Ishikawa (cell line): Measurements from ENCODE around the gene CDK5R1.

Experiments
- CEBPB ChIP-seq: IDR thresholded peaks from 2 replicates; pipeline ENCODE4 v1.6.1; 2012
- EGR1 ChIP-seq: IDR thresholded peaks from 2 replicates; pipeline ENCODE4 v1.6.1; 2012
- EP300 ChIP-seq: IDR thresholded peaks from 2 replicates; pipeline ENCODE4 v1.6.1; 2012; ENCODE audit warnings: borderline replicate concordance
- RAD21 ChIP-seq: IDR thresholded peaks from 2 replicates; pipeline ENCODE4 v1.6.1; 2012; ENCODE audit warnings: low read depth
- TAF1 ChIP-seq: IDR thresholded peaks from 2 replicates; pipeline ENCODE4 v1.6.1; 2012; ENCODE audit warnings: low read depth, mild to moderate bottlenecking
- TCF12 ChIP-seq: IDR thresholded peaks from 2 replicates; pipeline ENCODE4 v1.6.1; 2012; ENCODE audit warnings: low read depth
- TEAD4 ChIP-seq: IDR thresholded peaks from 2 replicates; pipeline ENCODE4 v1.6.1; 2012
- YY1 ChIP-seq: IDR thresholded peaks from 2 replicates; pipeline ENCODE4 v1.6.1; 2012; ENCODE audit warnings: low read depth
- ZBTB7A ChIP-seq: IDR thresholded peaks from 2 replicates; pipeline ENCODE4 v1.6.1; 2012; ENCODE audit warnings: low read depth
- TF ChIP-seq, protein P1 (sequence below): IDR thresholded peaks from 2 replicates; pipeline ENCODE4 v1.6.1; 2012
- TF ChIP-seq, protein P2 (sequence below): IDR thresholded peaks from 2 replicates; pipeline ENCODE4 v1.6.1; 2012
- TF ChIP-seq, protein P3 (sequence below): IDR thresholded peaks from 2 replicates; pipeline ENCODE4 v1.6.1; 2012; ENCODE audit warnings: low read depth, mild to moderate bottlenecking

DNA sequence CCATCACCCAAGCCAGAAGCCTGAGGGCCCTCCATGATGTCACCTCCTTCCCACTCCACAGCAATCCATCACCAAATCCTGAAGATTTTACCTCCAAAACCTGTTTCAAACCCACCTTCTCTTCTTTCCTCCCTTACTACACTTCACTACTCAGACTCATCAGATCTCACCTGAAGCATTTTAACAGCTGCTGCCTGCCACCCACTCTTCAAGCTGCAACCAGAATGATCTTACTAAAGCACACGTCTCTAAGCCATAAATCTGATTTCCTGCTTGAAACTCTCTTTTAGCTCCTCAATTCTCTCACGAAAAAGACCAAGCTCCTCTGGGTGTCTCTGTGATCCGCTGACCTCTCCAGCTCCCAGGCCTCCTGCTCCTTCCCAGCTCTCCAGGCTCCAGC is 46.5 kb downstream of the CDK5R1 start:
- no peak for TF ChIP-seq ZBTB7A
- TF ChIP-seq EP300, result no peak
- TF ChIP-seq, protein P1, sequence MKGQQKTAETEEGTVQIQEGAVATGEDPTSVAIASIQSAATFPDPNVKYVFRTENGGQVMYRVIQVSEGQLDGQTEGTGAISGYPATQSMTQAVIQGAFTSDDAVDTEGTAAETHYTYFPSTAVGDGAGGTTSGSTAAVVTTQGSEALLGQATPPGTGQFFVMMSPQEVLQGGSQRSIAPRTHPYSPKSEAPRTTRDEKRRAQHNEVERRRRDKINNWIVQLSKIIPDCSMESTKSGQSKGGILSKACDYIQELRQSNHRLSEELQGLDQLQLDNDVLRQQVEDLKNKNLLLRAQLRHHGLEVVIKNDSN, result no peak
- TF ChIP-seq EGR1, result no peak
- no peak for TF ChIP-seq TCF12
- TF ChIP-seq, protein P2, sequence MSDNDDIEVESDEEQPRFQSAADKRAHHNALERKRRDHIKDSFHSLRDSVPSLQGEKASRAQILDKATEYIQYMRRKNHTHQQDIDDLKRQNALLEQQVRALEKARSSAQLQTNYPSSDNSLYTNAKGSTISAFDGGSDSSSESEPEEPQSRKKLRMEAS, result no peak
- no peak for TF ChIP-seq YY1
- TF ChIP-seq, protein P3, sequence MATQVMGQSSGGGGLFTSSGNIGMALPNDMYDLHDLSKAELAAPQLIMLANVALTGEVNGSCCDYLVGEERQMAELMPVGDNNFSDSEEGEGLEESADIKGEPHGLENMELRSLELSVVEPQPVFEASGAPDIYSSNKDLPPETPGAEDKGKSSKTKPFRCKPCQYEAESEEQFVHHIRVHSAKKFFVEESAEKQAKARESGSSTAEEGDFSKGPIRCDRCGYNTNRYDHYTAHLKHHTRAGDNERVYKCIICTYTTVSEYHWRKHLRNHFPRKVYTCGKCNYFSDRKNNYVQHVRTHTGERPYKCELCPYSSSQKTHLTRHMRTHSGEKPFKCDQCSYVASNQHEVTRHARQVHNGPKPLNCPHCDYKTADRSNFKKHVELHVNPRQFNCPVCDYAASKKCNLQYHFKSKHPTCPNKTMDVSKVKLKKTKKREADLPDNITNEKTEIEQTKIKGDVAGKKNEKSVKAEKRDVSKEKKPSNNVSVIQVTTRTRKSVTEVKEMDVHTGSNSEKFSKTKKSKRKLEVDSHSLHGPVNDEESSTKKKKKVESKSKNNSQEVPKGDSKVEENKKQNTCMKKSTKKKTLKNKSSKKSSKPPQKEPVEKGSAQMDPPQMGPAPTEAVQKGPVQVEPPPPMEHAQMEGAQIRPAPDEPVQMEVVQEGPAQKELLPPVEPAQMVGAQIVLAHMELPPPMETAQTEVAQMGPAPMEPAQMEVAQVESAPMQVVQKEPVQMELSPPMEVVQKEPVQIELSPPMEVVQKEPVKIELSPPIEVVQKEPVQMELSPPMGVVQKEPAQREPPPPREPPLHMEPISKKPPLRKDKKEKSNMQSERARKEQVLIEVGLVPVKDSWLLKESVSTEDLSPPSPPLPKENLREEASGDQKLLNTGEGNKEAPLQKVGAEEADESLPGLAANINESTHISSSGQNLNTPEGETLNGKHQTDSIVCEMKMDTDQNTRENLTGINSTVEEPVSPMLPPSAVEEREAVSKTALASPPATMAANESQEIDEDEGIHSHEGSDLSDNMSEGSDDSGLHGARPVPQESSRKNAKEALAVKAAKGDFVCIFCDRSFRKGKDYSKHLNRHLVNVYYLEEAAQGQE, result no peak
- TF ChIP-seq TEAD4, result no peak
- no peak for TF ChIP-seq TAF1
- TF ChIP-seq CEBPB, result no peak
- no peak for TF ChIP-seq RAD21
